D721Med (cell line): ENCODE data around the gene ZIC4.

Experiments
- DNase-seq: peaks from one replicate; pipeline ENCODE4 v3.0.0; 2011; ENCODE audit warnings: low spot score; ENCODE audit not compliant: insufficient read length
- FAIRE-seq: peaks from 2 replicates; lab custom pipeline; 2011; peaks lifted over from hg19 to GRCh38; lab: Jason Lieb, UNC
- TF ChIP-seq, protein P1 (sequence below): IDR thresholded peaks from 2 replicates; pipeline ENCODE4 v1.5.1; 2012; ENCODE audit warnings: mild to moderate bottlenecking, control low read depth; ENCODE audit not compliant: insufficient read depth; ENCODE audit errors: missing control alignments

ZIC4 gene

DNA sequence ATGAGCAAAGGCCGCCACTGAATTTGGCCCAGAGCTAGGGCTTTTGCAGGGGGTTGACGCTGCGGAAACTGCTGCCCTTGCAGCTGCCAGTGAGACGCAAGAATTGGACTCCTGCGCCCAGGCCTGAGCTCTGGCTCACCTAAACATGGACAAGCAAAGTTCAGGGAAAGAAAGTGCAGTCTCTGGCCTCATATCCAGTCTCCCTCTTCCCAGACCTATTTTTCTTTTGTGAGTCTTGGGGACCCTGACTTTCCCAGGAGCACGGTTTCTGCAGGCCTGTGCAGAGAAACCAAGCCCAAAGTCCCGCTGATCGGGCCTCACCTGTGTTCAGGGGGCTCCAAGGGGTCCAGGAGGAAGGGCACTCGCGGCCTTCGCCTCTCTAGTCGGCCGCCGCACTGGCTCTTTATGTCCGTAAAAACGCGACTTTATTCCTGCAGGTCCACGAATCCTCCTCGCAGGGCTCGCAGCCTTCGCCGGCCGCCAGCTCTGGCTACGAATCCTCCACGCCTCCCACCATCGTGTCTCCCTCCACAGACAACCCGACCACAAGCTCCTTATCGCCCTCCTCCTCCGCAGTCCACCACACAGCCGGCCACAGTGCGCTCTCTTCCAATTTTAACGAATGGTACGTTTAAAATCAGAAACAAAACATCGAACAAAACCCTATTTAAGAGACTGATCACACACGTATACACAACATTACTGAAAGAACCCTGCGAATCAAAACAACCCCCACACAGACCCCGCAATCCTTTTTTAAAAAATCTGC lies 6.8 kb upstream of the ZIC4 start:
- TF ChIP-seq, protein P1, sequence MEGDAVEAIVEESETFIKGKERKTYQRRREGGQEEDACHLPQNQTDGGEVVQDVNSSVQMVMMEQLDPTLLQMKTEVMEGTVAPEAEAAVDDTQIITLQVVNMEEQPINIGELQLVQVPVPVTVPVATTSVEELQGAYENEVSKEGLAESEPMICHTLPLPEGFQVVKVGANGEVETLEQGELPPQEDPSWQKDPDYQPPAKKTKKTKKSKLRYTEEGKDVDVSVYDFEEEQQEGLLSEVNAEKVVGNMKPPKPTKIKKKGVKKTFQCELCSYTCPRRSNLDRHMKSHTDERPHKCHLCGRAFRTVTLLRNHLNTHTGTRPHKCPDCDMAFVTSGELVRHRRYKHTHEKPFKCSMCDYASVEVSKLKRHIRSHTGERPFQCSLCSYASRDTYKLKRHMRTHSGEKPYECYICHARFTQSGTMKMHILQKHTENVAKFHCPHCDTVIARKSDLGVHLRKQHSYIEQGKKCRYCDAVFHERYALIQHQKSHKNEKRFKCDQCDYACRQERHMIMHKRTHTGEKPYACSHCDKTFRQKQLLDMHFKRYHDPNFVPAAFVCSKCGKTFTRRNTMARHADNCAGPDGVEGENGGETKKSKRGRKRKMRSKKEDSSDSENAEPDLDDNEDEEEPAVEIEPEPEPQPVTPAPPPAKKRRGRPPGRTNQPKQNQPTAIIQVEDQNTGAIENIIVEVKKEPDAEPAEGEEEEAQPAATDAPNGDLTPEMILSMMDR: no peak
- FAIRE-seq: no peak
- no peak for DNase-seq

DNA sequence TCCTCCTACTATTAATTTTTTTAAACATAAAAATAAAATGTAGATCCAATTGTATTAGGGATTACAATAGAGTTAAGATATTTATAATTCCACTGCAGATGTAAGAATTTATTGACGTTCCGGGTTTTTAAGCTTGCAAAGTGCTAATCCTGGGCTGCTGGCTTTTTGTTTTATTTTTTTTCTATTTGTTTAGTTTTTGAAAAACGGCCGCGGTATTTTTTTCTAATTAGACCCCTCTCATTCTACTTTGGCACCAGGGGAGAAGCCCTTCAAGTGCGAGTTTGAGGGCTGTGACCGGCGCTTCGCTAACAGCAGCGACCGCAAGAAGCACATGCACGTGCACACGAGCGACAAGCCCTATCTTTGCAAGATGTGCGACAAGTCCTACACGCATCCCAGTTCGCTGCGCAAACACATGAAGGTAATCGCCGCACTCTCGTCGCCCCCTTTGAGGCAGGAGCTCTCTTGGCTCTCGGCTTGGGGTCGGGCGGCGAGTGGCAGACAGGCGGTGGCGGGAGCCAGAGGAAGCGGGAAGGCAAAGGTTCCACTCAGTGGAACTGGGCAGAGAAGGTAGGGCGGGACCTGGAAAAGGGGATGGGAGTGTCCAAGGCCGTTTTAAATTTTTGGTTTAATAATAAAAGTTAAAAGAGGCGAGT lies 6.0 kb upstream of the ZIC4 start:
- DNase-seq (no peak), FAIRE-seq (no peak)

DNA sequence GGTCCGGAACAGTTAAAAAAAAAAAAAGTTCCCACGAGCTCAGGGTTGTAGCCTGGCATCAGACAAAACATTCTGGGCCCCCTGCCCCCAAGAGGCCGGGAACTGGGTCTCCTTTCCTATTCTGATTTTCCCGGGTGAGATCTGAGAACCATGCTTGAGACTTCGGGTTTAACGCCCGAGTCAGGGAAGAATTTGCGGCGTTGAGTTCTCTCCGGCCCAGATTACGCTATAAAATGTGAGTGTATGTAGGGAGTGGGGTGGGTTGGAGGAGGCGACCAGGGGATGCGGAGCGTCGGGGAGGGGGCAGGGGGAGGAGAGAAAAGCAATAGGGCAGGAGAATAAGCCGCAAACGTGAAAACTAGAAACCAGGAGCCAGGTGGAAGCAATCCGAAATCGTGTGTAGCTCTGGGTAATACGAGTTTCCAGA lies 5.5 kb upstream of the ZIC4 start:
- DNase-seq: no peak
- TF ChIP-seq, protein P1: no peak
- FAIRE-seq: no peak

More for the DNA sequence above, 6.0 kb upstream of the ZIC4 start:
- TF ChIP-seq, protein P1: no peak

DNA sequence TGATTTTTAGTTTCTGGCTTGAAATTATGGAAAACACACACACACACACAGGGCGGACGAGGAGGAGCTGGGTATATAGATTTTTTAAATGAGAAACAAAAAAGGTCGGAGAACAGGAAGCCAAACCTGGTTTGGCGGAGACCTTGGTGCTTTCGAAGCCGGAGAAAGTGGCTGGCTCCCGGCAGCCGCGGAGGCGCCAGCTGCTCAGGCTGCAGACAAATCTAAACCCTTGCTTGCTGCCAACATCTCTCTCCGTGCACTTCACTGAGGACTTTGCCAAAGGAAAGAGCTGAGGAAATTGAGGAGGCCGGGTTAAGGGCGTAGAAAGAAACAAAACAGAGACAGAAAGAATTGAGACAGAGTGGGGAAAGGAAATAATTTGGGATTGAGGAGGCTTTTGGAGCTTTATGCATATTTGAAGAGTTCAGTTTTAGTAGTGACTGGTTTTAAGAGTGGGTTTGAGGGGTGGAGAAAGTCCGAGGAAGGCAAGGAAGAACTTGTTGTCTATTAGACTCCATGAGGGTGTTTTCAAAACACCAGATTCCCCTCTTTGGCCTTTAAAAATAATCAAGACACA lies 5.0 kb upstream of the ZIC4 start:
- TF ChIP-seq, protein P1: no peak
- no peak for DNase-seq
- no peak for FAIRE-seq

DNA sequence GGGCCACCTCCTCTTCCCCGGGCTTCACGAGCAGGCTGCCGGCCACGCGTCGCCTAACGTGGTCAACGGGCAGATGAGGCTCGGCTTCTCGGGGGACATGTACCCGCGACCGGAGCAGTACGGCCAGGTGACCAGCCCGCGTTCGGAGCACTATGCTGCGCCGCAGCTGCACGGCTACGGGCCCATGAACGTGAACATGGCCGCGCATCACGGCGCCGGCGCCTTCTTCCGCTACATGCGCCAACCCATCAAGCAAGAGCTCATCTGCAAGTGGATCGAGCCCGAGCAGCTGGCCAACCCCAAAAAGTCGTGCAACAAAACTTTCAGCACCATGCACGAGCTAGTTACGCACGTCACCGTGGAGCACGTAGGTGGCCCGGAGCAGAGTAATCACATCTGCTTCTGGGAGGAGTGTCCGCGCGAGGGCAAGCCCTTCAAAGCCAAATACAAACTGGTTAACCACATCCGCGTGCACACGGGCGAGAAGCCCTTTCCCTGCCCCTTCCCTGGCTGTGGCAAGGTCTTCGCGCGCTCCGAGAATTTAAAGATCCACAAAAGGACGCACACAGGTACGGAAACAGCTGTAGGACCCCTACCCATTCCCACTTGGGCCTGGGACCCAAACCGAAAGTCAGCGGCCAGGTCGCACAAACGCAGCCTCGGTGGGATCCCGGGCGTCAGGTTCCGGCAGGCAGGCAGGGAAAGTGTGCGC lies 4.3 kb upstream of the ZIC4 start:
- DNase-seq: no peak
- no peak for FAIRE-seq
- TF ChIP-seq, protein P1: no peak

DNA sequence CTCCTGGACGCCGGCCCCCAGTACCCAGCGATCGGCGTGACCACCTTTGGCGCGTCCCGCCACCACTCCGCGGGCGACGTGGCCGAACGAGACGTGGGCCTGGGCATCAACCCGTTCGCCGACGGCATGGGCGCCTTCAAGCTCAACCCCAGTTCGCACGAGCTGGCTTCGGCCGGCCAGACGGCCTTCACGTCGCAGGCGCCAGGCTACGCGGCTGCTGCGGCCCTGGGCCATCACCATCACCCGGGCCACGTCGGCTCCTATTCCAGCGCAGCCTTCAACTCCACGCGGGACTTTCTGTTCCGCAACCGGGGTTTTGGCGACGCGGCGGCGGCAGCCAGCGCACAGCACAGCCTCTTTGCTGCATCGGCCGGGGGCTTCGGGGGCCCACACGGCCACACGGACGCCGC lies 3.8 kb upstream of the ZIC4 start:
- TF ChIP-seq, protein P1: no peak
- FAIRE-seq (no peak), DNase-seq (no peak)
